GM19328 (cell line): ENCODE measurements around the gene EHD3.

Source experiments
- ATAC-seq: cut with Tn5 transposase; IDR thresholded peaks from one replicate; pipeline ENCODE4 v1.9.1; 2021; ENCODE audit warnings: mild to moderate bottlenecking, moderate library complexity; ENCODE audit not compliant: unreplicated experiment

EHD3 gene

DNA sequence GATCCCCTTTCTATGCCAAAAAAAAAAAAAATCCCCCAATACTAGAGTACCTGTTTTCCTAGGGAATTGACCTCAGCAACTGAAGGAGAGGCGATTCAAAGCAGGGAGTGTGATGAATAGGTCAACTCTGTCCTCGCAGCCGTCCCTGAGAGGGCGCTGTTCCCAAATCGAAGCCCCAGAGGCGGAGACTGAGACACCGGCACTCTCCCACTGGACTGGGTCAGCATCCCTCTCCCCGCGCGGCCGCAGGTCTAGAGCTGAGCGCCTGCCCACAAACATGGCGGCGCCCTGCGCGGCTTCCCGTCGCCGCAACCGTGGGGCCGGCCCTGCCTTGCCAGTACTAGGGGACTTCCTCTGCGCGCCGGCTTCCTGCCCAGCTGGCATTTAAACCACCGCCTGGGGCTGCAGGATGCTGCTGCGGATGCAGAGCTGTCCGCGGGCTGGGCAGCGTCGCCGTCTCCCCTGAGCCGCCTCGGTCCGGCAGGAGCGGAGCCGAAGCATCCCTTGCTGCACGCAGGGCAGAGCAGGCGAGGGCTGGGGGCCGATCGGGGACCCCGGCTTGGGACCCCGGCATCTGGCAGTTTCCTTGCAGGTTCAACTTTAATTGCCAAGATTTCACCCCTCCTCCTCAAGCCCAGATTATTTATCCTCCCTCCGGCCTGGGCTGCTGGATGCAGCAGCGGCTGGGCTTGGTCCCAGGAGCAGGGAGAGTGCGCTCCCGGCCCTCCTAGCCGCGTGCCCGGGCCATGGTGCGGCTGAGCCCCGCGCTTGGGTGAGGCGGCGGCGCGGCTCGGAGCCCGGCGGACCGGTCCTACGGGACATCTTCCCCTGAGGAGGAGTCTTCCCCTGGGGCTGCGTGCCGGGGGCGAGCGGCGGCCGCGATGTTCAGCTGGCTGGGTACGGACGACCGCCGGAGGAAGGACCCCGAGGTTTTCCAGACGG is at the start of gene EHD3:
Gene EHD3, plus strand, starts transcription at position 412 of the 942 bp plus-strand sequence. Its CDS starts 470 bp downstream, at position 882.
- peak; percentile 93 for ATAC-seq

DNA sequence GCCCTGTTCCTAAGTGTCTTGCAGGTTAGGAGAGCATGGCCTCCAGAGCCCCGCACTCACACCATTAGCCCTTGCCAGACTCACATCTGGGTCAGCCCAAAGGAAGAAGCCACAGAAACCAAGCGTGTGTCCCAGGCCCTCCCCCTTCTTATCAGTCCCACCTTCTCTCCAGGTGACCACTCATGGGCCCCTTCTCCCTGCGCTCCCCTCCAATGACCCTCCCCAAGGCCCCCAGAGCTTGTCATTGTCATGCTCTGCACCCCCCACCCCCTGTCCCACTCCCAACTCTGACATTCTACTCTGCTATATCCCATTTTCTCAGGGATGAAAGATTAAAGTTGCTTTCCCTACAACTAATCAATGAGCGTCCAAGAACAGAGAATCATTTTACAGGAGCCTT is 46.8 kb upstream of the EHD3 start:
- no peak for ATAC-seq

DNA sequence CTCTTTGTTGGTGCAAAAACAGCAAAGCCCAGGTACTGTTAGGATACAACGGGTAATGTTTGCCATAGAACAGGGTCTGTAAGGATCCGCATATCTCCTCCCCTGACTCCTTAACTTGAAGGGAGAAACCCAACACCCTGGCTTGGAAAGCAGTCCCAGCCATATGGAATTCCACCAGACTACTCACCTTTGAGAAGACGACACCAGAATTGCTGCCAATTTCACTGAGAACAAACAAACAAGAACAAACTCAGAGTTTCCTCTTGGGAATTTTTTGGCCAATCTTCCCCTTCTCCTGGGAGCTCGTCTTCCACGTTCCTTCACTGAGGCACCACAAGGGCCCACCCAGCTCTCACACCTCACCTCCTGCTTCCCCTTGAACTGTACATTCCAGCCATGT is 45.8 kb upstream of the EHD3 start:
- no peak for ATAC-seq

DNA sequence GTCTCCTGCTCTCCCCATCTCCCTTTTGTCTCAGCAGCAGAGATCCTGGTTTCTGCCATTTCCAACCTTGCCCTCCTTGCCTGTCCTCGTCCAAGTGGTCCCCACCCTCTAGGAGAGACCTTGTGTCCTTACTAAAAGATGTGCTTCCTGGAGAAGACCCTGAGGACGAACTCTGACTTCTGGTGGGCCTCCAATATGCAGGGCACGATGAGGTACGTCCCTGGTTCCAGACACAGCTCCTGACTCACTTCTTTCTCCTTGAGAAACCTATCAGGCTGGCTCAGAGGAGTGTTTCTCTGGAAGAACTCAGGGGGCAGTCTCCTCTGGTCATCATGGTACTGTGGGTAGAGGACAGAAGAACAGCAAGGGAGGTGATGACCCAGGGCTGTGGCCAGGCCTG is 44.8 kb upstream of the EHD3 start:
- ATAC-seq: no peak

DNA sequence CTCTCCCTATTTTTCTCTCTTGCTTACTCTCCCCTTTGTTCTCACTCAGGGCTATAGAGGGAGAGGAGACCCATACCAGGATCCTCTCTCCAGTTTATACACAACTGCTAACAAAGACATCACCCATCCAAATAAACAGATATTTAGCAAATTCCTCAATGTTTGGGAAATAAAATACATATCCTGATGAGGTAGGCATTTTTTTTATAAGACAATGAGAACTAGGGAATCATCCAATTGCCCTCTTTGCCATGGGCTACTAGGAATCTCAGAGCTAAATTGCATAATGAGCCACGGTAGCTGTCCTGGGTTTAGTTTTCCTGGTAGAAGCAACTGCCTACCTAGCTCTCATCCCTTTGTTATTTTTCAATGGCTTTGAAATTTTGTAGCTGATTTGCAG is 43.8 kb upstream of the EHD3 start:
- no peak for ATAC-seq

DNA sequence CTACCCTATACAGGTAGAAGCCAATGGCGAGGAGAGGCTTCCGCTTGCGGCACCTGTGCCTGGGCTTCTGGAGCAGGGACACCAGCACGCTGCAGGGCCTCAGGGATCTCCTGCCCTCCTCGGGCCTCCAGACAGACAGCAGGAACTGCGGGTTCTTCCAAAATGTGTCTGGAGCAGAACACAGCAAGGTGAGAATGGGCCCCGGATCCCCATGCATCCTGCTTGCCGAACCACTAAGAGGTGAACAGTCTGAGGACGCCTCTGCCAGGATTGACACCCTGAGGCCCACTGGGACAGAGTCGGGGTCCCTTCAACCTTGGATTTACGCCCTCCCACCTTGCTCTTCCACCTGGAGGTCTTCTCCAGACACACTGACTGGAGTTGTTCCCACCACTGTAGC is 42.0 kb upstream of the EHD3 start:
- no peak for ATAC-seq

DNA sequence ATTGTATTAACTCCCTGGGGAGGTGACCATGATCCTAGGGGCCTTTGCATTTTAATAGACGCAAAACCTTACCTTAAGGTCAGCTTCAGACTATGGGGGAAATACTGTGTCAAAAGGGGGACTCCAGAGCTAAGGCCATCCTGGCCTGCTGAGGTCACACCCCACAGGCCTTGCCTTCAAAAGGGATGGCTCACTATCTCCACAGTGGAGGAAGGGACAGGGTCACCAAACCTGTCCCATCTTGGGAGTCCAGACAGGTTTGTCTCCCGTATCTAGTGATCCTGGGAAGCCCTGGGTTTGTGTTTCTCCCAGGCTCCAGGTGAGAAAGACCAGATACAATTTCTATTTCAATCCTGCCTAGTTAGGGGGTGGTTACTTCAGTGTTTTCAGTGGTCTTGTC is 41.6 kb upstream of the EHD3 start:
- ATAC-seq: no peak

DNA sequence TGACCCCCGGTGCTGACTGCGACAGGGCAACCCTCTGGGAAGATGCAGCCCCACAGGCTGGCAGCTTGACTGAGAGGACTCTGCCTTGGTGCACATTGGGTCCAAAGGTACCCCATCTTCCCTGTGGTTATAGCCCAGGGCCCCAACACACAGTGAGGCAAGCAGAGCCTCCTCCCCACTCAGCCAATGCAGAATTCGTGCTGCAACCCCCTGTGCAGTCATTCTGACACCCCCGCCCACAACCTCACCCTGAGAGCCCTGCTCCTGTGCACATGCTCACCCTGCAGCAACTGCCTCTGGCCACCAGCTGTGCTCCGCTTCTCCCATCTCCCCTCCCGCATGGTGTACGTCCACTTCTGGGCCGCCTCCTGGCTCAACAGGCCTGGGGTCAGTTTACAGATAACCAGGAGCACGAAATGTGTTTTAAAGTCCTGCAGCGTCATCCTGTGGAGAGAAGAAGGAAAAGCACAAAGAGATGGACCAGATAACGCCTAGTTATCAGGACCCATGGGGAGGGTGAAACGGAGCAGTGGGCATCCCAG is 41.0 kb upstream of the EHD3 start:
- no peak for ATAC-seq

DNA sequence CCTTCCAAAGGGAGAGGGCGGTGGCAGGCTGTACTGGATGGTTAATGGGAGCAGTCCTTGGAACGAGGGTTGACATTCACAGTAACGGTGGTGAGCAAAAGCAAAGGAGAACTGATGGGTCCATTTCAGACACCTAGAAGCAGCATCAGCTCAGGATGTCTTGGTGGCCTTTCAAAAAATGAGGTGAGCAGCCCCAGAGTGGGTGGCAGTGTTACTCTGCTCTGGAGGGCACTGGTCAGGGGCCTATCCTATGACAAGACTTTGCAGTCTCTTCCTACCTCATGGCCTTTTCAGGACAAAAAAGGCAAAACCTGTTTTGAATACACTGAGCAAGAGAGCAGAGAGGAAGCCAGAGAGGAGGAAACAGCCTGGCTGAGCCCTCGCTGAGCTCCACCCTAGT is 40.1 kb upstream of the EHD3 start:
- ATAC-seq: no peak

DNA sequence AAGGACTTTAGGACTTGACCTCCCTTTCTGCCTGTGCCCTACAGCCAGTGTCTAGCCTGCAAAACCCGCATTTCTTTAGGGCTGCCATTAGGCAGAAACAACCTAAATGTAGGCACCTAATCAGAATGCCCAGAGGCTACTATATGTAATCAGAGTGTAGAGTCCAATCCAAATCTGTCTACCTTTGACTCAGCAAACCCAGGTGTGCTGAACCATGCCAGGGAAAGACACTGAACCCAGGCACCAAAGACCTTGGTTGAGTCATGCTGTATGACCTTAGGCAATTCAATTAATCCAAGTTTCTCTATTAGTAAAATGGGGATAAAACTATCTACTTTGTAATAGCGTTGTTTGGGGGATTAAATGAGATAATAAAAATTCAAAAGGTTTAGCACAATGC is 37.3 kb upstream of the EHD3 start:
- ATAC-seq: no peak

DNA sequence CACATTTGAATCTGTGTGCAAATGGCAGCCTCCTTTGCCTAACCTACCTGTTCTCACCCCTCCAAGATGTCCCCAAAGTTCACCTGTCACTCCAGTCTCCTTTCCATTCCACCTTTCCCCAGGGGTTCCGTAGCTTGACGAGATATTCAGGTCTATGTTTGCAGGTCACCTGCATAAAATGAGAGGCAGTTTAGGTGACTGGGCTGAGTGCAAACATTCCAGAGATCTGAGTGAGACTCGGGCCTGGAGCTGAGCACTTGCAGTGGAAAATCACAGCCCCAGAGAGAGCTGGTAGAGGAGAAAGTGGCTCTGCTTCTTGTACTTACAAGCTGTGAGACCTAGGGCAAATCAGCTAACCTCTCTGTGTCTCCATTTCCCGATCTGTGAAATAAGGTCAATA is 36.8 kb upstream of the EHD3 start:
- ATAC-seq: no peak

DNA sequence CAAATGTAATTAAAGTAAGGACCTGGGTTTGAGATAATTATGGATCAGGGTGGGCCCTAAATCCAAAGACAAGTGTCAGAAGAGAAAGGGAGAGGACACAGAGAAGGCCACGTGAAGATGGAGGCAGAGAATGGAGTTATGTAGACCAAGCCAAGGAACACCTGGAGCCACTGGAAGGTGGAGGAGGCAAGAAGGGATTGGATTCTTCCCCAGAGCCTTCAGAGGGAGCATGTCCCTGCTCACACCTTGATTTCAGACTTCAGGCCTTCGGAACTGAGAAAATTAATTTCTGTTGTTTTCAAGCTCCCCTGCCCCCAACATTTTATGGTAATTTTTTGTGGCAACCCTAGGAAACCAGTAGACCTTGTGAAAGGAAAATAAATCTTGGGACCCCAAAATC is 36.3 kb upstream of the EHD3 start:
- ATAC-seq: no peak

DNA sequence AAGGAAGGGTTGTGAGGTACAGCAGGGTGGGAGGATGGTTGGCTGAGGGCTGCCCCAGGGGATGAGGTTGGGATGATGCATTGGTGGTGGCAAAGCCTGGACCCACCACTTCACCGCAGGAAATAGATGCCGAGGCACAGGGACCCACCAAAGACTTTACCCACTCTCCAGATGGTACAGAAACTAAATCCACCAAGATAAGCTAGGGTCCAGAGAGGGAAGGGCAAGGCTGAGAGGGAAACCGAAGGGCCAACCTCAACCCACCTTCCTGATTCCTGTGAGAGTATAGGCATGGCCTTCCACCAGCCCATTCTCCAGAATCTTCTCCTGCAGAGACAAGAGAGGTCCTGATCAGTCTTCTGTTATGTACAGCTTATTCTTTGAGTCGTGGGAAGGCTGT is 34.7 kb upstream of the EHD3 start:
- no peak for ATAC-seq

DNA sequence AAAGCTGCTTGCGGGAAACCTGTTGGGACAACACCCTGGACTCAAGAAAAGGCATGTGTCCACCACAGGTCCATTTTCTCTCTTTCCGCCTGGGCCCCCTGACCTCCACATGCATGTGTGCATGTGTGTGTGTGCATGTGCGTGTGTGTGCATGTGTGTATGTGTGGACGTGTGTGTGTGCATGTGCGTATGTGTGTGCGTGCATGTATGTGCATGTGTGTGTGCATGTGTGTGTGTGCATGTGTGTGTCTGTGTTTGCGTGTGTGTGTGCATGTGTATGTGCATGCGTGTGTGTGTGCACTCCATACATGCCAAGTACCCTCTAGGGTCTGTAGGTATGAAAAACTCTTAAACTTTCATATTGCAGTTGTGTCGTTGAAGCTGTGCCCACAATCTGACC is 33.0 kb upstream of the EHD3 start:
- no peak for ATAC-seq

DNA sequence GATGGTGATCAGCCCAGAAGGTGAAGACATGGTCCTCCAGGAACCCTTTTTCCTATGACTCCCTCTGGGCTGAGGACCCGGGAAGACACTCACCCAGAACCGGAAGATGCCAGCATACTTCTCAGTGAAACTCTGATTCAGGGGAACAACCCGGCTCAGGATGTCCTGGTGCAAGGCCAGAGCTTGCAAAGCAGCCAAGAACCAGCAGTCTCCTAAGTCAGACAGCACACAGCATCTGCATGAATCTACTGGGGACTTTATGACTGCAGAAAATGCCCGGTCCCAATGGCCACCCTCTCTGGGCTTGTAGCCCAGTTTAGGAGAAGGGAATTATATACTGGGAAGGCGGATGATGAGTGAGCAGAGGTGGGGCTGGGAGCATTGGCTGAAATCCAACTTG is 31.9 kb upstream of the EHD3 start:
- ATAC-seq: no peak

DNA sequence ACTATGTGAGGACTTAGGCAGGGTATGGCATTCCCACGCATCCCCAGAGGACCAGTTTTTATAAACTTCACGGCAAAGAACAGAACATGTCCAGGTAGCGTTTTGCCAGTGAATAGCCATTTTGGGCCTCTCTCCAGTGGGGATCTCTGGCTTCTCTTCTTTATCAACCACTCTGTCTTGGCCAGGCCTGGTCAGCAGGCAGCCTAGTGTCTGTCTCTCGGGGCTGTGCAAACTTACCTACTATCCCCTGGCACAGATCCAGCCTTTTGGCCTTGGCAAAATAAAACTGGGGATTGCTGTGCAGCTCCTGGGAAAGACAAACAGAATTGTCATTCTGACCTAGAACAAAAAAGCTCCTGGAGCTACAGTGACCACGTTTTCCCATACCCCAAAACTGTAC is 31.1 kb upstream of the EHD3 start:
- no peak for ATAC-seq

DNA sequence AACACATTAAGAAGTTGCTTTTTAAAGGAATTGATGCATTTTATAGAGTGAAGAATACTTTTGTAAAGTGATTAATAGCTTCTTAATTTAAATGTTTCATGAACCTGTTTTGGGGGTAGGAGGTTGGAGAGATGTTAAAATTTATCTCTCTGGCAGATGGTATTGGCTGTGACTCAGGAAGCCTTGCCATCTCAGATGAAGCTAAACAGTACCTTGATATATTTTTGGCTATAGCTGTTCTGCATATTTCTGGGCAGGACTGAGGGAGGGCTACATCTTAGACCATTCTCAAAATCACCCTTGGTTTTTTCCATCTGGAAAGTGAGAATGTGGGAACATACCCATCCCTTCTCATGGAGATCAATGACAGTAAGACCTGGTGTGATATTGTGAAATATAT is 30.0 kb upstream of the EHD3 start:
- no peak for ATAC-seq

DNA sequence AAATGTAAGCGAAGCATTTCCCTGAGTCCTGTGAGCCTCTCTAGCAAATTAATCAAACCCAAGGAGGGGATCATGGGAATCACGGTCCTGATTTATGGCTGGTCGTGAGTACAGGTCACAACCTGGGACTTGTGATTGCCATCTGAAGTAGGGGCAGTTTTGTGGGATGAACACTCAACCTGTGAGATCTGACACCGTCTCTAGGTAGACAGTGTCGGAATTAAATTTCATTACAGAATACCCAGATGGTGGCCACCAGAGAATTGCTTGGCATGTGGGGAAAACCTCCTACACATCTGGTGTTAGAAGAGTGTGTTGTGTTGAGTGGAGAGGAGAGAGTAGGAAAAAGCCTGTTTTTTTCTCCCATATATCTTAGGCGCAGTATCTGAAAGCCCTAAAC is 29.2 kb upstream of the EHD3 start:
- ATAC-seq: no peak

DNA sequence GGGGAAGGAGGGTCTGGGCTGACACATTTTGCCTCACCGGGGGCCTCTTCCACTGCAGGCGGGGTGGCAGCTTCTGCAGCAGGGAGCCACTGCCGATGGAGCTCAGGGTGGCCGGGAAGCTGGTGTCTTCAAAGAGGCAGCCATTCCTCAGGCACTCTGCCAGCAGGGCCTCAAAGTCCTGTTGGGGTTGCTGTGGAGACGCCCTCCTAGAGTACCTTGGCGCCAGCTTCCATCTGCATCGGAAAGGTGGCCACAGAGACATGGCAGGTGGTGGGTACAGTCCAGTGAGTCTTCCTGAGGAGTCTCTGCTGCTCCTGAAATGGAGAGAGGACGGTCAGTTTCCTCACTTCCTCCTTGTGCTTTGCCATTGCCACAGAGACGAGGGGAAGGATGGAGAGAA is 28.8 kb upstream of the EHD3 start:
- no peak for ATAC-seq

DNA sequence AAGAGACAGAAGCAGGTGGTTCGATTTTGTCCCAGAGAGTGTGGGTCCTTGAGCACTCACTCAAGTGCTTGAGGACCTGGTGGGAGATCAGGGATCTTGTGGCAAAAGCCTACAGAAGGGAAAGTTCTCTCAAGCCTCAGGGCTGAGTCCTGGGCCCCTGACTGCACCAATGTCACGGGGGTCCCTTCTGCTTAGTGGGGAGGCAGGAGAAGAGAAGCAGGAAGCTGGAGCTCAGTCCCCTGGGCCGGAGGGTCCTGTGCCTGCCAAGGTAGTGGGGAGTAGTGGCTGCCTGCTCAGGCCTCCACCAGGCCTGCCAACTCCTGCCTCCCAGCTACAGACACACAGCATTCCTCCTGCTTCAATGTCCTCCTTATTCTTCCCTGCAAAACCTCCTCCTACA is 28.3 kb upstream of the EHD3 start:
- no peak for ATAC-seq

DNA sequence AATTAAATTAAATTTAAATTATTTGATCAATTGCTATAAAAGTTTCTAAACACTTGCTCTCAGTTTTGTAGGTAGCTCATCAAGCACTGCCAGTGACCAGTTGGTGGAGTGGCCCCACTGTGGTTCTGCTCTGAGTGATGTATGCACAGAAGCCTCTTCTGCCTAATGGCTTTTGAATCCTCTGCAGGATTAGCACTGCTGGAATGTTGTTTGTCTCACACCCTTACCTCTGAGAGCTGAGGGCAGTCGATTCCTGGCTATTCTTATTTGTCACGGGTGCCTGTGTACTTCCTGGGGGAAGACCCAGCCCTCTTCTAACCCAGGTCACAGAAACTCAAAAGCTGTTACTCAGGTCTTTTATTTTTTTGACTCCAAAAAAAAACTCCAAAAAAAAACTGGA is 26.2 kb upstream of the EHD3 start:
- ATAC-seq: no peak

DNA sequence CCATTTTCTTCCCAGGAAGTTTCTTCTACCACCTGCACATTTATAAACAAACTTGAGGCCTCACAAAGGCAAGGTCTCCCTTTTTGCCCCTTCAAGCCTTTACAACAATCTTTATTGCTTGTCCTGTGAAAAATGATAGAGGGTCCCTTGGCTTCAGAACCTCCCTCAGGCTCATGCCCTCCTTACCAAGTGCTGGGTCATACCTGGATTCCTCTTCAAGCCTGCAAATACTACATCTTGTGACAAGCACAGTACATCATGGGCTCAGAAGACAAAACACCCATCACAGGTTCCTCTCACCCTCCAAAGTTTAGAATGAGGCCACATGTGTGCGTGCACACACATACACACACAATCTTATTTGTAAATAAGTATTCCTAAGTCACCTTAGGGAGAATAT is 25.7 kb upstream of the EHD3 start:
- no peak for ATAC-seq
